PC-9 (cell line): ENCODE data around the gene RFC4. TPM values are rescaled to one million over a fixed set of nuclear protein-coding genes. Genes with fewer than 3 reads are reported as not detected.

ENCODE experiments used
- Bru-seq: library from RNA; stranded (reverse); fragments of 400-500 nt; gene quantifications from one replicate; lab custom pipeline; 2021; lab: Mats Ljungman, UMichigan
- BruChase-seq, 2 experiments: library from RNA; stranded (reverse); fragments of 400-500 nt; gene quantifications; one replicate each; lab custom pipeline; 2021; lab: Mats Ljungman, UMichigan
- BruUV-seq: library from RNA; stranded (reverse); fragments of 400-500 nt; replicated peaks from 2 replicates; lab custom pipeline; 2021; lab: Mats Ljungman, UMichigan
- CTCF ChIA-PET: fragments of 300-600 bp; sonication (Branson Sonifier 250); formaldehyde crosslinking; loops from one replicate; lab custom pipeline; 2022; ENCODE audit warnings: antibody characterized with exemption; lab: Charles Lee
- POLR2A ChIA-PET: fragments of 300-600 bp; sonication (Branson Sonifier 250); formaldehyde crosslinking; loops from one replicate; lab custom pipeline; 2022; ENCODE audit warnings: antibody characterized with exemption; ENCODE audit not compliant: unreplicated experiment; lab: Charles Lee
- DNase-seq, 2 experiments: peaks; one replicate each; pipeline versions ENCODE4 v3.0.0 to v3.0.0-alpha.2; 2015 to 2022; ENCODE audit warnings: mixed read lengths in 1 of 2
- H2AFZ ChIP-seq: fragments of 200-600 bp; sonication (generic); 2 replicates; pipeline ENCODE4 v1.8.1; 2017; ENCODE audit warnings: antibody characterized with exemption
- H3F3A ChIP-seq: fragments of 200-600 bp; sonication (generic); 2 replicates; pipeline ENCODE4 v1.8.1; 2017; ENCODE audit warnings: antibody characterized with exemption, mild to moderate bottlenecking, low read depth; ENCODE audit not compliant: insufficient read depth
- H3K27ac ChIP-seq: fragments of 200-600 bp; sonication (generic); 2 replicates; pipeline ENCODE4 v1.6.1; 2016; ENCODE audit warnings: mixed run types
- H3K27me3 ChIP-seq: fragments of 200-600 bp; sonication (generic); 2 replicates; pipeline ENCODE4 v1.6.1; 2016; ENCODE audit warnings: low read depth, mixed run types; ENCODE audit not compliant: insufficient read depth
- H3K36me3 ChIP-seq: fragments of 200-600 bp; sonication (generic); 2 replicates; pipeline ENCODE4 v1.6.1; 2016; ENCODE audit warnings: low read depth, mixed run types
- H3K4me1 ChIP-seq: fragments of 200-600 bp; sonication (generic); replicated peaks from 2 replicates; pipeline ENCODE4 v1.6.1; 2016; ENCODE audit warnings: mixed run types; ENCODE audit not compliant: insufficient read depth
- H3K4me2 ChIP-seq: fragments of 200-600 bp; sonication (generic); 2 replicates; pipeline ENCODE4 v1.6.1; 2017; ENCODE audit warnings: mixed run types
- H3K4me3 ChIP-seq: fragments of 200-600 bp; sonication (generic); 2 replicates; pipeline ENCODE4 v1.6.1; 2016; ENCODE audit warnings: mixed run types
- H3K79me2 ChIP-seq: fragments of 200-600 bp; sonication (generic); 2 replicates; pipeline ENCODE4 v1.6.1; 2017; ENCODE audit warnings: low read depth, mixed run types
- H3K9me2 ChIP-seq: fragments of 200-600 bp; sonication (generic); 2 replicates; pipeline ENCODE4 v1.8.1; 2017; ENCODE audit warnings: mild to moderate bottlenecking; ENCODE audit not compliant: insufficient read depth
- H3K9me3 ChIP-seq: fragments of 200-600 bp; sonication (generic); 2 replicates; pipeline ENCODE4 v1.8.1; 2016; ENCODE audit warnings: low read depth; ENCODE audit not compliant: insufficient read depth
- H4K20me1 ChIP-seq: fragments of 200-600 bp; sonication (generic); 2 replicates; pipeline ENCODE4 v1.8.1; 2017; ENCODE audit not compliant: insufficient read depth
- CTCF ChIP-seq: fragments of 200-600 bp; sonication (generic); conservative IDR thresholded peaks from 2 replicates; pipeline ENCODE4 v1.6.1; 2017; ENCODE audit warnings: mixed run types, antibody characterized with exemption, mild to moderate bottlenecking, moderate library complexity
- EZH2 ChIP-seq: fragments of 200-600 bp; sonication (generic); IDR thresholded peaks from 2 replicates; pipeline ENCODE4 v1.8.0; 2017; ENCODE audit warnings: antibody characterized with exemption, low read depth
- intact Hi-C: fragments of 100-400 bp; cut with micrococcal nuclease; formaldehyde crosslinking; loops from one replicate; pipeline ENCODE4 v1.10.0; 2022; ENCODE audit not compliant: unreplicated experiment
- long read RNA-seq: library from polyadenylated mRNA; stranded (forward); transcript quantifications from one replicate; pipeline ENCODE4 v2.0.0, GENCODE V29; 2022
- total RNA-seq: library from RNA; stranded (reverse); gene quantifications from 2 replicates; pipeline ENCODE4 v1.2.3, GENCODE V29; 2021

The RFC4 gene
- total RNA-seq, result 93.8 and 94.5 TPM in 2 replicates
- Bru-seq, nascent RNA, result percentile 90 among the genes with signal in this experiment
- percentile 79 among the genes with signal in this experiment for BruChase-seq, experiment 1, labeled RNA remaining after a 2-hour chase
- percentile 90 among the genes with signal in this experiment for BruChase-seq, experiment 2, labeled RNA remaining after a 6-hour chase
- long read RNA-seq, transcript RFC4-202 (11 exons, 1,448 nt), result minor isoform, 37 of 150 reads
- long read RNA-seq, transcript RFC4-201 (11 exons, 1,384 nt), result major isoform, 80 of 150 reads
- long read RNA-seq, partial matches to known transcripts, result 26 of 150 reads
- long read RNA-seq, other reads (novel, unspliced or antisense), result 7 of 150 reads

GRCh38 chr3:186806089-186807055, at the start of gene RFC4:
TSS of gene RFC4 (minus strand) at chr3:186806482. CDS start at chr3:186804713, 1,769 bp downstream.
- H3F3A ChIP-seq, result peaks cover 13% of the 10 kb centered on the region
- peak within 1 kb of the TSS; percentile 87 for H3K4me2 ChIP-seq
- intact Hi-C loops, result loop anchor here (5.0 kb wide), 2 partner anchors 189 to 239 kb away; partner anchors contain the start of gene TBCCD1
- H4K20me1 ChIP-seq, result no peaks in the 10 kb centered on the region
- H3K9me3 ChIP-seq, result no peaks in the 10 kb centered on the region
- BruUV-seq, result TSS peak; percentile 97
- peaks cover 16% of the 10 kb centered on the region for H3K79me2 ChIP-seq
- TF ChIP-seq EZH2, result no peak
- no peak for TF ChIP-seq CTCF
- CTCF ChIA-PET, result no interaction called here
- H3K4me1 ChIP-seq, result peaks cover 29% of the 10 kb centered on the region
- POLR2A ChIA-PET, result interaction anchor here (0.6 kb wide), 1 partner anchor 21 kb away, joined by 3 read pairs; no protein-coding TSS in a partner anchor
- H3K9me2 ChIP-seq, result no peaks in the 10 kb centered on the region
- no peaks in the 10 kb centered on the region for H3K27me3 ChIP-seq
- peak within 1 kb of the TSS; percentile 89 for H3K4me3 ChIP-seq
- H3K27ac ChIP-seq, result peak within 1 kb of the TSS; percentile 79
- H2AFZ ChIP-seq, result peak within 1 kb of the TSS; percentile 95
- peak; percentile 74 to 87 for DNase-seq
- peaks cover 8% of the 10 kb centered on the region for H3K36me3 ChIP-seq

DNA sequence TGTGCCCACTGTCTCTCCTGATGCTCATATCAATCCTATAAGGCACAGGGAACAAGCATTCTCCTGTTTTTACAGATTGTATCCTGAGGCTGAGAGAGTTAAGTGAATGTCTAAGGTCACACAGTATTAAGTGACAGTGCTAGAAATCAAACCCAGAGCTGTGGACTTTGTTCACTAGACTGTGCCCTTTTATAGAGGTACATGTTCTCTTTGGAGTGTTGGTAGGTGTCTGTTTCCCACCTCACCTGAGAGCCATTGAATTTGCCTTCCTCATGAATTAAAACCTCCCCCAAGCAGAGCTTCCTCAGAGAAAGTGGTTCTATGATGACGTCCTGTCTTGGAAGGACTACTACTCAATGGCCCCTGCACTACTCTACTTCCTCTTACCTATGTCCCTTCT, 48.7 kb upstream of the RFC4 start:
- Histone ChIP-seq H3K4me1 (0 out of 2 replicates have a peak, but pooled peaks cover under 1% of the 10 kb centered on the region), H3K9me2 (no peaks in the 10 kb centered on the region), H3K4me3 (no peak overlapping the region), H3K4me2 (no peak overlapping the region), H3K79me2 (no peaks in the 10 kb centered on the region), H4K20me1 (no peaks in the 10 kb centered on the region), H2AFZ (no peak overlapping the region), H3K9me3 (0 out of 2 replicates have a peak, but pooled peaks cover 10% of the 10 kb centered on the region), H3K36me3 (no peaks in the 10 kb centered on the region), H3F3A (no peaks in the 10 kb centered on the region), H3K27me3 (no peaks in the 10 kb centered on the region), H3K27ac (no peak overlapping the region)
- CTCF ChIA-PET, result no interaction called here
- intact Hi-C loops, result no loop called here
- POLR2A ChIA-PET, result interaction anchor here (0.6 kb wide), 1 partner anchor 65 kb away, joined by 3 read pairs; no protein-coding TSS in a partner anchor
- no peak for DNase-seq
- TF ChIP-seq CTCF (no peak), EZH2 (no peak)
- BruUV-seq, result no TSS peak

- CTCF ChIA-PET, result no interaction called here
- 0 out of 2 replicates have a peak, but pooled peaks cover 4% of the 10 kb centered on the region for H3K9me3 ChIP-seq
- intact Hi-C loops, result no loop called here
These were observed 47.9 kb upstream of the RFC4 start for GRCh38 chr3:186854146-186854545.

More at GRCh38 chr3:186854146-186854545, 47.9 kb upstream of the RFC4 start:
- Histone ChIP-seq H3K4me1 (no peaks in the 10 kb centered on the region), H3F3A (no peaks in the 10 kb centered on the region), H3K4me2 (no peak overlapping the region), H3K79me2 (no peaks in the 10 kb centered on the region), H3K27ac (no peak overlapping the region), H3K27me3 (no peaks in the 10 kb centered on the region), H4K20me1 (no peaks in the 10 kb centered on the region), H3K4me3 (no peak overlapping the region), H2AFZ (no peak overlapping the region), H3K36me3 (no peaks in the 10 kb centered on the region), H3K9me2 (no peaks in the 10 kb centered on the region)
- BruUV-seq, result no TSS peak
- POLR2A ChIA-PET, result no interaction called here
- TF ChIP-seq EZH2 (no peak), CTCF (no peak)
- no peak for DNase-seq
